Measurements from ENCODE around the gene GPR15LG.
A peak's percentile ranks its signal among the peaks of the same experiment; 100 is the strongest.
"Not testable (repeated sequence)": the region's sequence is repeated elsewhere in the genome, so short reads cannot be mapped to it uniquely, and the experiment has no call there.

GPR15LG gene

GRCh38 chr10:84173501-84173929 lies at the start of gene GPR15LG:
GPR15LG (plus strand) TSS chr10:84173801; CDS start chr10:84173852, 51 bp downstream.
- DNase-seq: no peak

DNA sequence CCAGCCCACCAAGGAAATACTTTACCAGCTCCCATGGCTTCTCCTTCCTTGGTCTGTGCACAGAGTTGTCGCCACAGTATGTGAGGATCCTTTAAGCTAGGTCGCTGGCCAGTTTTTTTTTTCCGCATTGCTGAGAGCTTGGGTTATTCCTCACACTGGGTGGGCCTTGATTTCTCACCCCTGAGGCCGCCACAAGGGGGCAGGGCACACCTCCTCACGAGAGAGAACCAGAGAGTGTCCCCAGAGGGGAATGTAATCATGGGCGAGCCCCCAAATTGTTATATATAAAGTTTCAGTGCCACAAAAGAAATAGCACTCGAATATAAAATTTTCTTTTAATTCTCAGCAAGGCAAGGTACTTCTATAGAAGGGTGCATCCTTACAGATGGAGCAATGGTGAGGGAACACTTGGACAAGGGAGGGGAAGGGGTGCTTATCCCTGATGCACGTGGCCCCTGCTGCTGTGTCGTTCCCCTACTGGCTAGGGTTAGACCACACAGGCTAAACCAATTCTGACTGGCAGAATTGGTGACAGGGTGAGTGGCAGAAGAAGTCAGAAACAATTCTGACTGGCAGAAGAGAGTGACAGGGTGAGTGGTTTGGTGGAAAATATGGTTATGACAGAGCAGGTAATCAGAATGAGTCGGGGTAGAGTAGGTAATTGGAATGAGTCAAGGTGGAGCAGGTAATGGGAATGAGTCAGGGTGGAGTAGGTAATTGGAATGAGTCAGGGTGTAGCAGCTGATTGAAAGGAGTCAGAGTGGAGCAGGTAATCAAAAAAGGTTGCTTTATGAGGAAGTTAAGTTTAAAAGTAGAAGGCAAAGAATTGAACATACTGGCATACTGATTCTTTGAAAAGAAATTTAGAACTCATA lies 47.5 kb upstream of the GPR15LG start:
- not testable (repeated sequence) for DNase-seq

- DNase-seq: no peak
Observed at GRCh38 chr10:84126785-84127167, 46.8 kb upstream of the GPR15LG start.

GRCh38 chr10:84135836-84136235 lies 37.8 kb upstream of the GPR15LG start:
- DNase-seq: no peak

DNA sequence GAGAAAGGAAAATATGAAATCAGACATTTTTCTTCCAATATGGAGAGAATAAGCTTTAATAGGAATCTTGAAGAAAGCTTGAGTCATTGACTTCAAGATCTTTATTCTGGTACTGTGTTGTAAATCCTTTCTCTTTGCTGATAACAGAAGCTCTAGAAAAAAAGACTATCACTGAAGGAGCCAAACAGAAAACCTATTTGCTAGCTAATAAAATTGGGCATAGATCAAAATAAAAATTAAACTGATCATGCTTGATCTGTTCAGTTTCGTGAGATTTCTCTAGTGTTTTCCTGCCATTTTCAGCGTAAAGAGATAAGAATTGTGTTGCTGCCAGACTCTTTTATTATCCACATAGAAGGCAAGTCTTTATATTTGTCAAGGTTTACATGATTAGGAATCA lies 35.8 kb upstream of the GPR15LG start:
- no peak for DNase-seq

DNA sequence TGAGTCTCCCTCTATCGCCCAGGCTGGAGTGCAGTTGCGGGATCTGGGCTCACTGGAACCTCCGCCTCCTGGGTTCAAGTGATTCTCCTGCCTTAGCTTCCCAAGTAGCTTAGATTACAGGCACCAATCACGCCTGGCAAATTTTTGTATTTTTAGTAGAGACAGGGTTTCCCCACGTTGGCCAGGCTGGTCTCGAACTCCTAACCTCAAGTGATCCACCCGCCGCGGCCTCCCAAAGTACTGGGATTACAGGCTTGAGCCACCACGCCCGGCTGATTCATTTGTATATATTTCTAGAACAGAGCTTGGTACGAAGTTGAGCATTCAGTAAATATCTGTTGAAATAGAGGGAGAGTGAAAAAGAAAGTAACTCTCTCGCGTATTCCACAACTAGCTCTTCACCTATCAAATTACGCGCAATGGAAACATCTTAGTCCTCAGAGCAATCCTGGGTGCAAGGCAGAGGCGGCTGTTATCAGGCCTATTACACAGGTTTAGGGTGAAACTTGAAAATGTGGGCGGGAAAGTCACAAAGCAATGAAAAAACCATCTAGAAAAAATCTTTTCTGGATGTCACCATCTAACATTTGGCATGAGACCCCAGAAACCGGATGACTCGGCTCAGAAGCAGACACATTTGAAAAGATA lies 35.0 kb upstream of the GPR15LG start:
- DNase-seq: peak; percentile 75 to 81

GRCh38 chr10:84139126-84140035 lies 34.2 kb upstream of the GPR15LG start, which contains the start of gene GHITM:
GHITM (plus strand) TSS chr10:84139509; CDS start chr10:84141501, 1,992 bp downstream.
- peak; percentile 99 to 100 for DNase-seq

GRCh38 chr10:84140036-84140379 lies 33.6 kb upstream of the GPR15LG start:
- peak in 1 of 2 experiments; percentile 11 for DNase-seq

- no peak for DNase-seq
Observed at GRCh38 chr10:84147347-84147746, 26.3 kb upstream of the GPR15LG start.

DNA sequence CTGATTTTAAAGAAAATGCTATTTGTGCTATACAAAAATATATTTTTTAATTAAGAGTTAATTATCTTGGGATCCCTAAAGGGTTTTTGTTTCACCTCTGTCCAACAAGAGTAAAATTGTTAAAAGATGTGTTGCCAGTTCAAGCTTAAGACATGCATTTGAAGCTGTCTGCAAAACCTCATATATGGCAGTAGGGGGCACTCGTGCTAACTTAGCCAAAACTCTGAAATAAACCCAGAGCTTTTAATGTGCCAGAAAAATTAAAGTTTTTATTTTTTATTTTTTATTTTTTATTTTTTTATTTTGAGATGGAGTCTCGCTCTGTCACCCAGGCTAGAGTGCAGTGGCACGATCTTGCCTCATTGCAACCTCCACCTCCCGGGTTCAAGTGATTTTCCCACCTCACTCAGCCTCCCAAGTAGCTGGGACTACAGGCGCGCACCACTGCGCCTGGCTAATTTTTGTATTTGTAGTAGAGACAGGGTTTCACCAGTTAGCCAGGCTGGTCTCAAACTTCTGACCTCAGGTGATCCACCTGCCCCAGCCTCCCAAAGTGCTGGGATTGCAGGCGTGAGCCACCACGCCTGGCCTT lies 25.5 kb upstream of the GPR15LG start:
- DNase-seq: not testable (repeated sequence)

- DNase-seq: no peak
Observed at GRCh38 chr10:84149854-84150253, 23.7 kb upstream of the GPR15LG start.

DNA sequence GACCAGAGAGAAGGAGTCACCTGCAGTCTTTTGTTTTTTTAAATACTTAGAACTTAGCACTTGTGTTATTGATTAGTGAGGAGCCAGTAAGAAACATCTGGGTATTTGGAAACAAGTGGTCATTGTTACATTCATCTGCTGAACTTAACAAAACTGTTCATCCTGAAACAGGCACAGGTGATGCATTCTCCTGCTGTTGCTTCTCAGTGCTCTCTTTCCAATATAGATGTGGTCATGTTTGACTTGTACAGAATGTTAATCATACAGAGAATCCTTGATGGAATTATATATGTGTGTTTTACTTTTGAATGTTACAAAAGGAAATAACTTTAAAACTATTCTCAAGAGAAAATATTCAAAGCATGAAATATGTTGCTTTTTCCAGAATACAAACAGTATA lies 20.8 kb upstream of the GPR15LG start:
- no peak for DNase-seq

GRCh38 chr10:84155521-84155920 lies 18.1 kb upstream of the GPR15LG start:
- no peak for DNase-seq

GRCh38 chr10:84156009-84156408 lies 17.6 kb upstream of the GPR15LG start:
- DNase-seq: no peak

- peak; percentile 30 to 43 for DNase-seq
Observed at GRCh38 chr10:84156768-84157167, 16.8 kb upstream of the GPR15LG start.

GRCh38 chr10:84158061-84158460 lies 15.5 kb upstream of the GPR15LG start:
- DNase-seq: no peak

- no peak for DNase-seq
Observed at GRCh38 chr10:84158550-84158949, 15.1 kb upstream of the GPR15LG start.

DNA sequence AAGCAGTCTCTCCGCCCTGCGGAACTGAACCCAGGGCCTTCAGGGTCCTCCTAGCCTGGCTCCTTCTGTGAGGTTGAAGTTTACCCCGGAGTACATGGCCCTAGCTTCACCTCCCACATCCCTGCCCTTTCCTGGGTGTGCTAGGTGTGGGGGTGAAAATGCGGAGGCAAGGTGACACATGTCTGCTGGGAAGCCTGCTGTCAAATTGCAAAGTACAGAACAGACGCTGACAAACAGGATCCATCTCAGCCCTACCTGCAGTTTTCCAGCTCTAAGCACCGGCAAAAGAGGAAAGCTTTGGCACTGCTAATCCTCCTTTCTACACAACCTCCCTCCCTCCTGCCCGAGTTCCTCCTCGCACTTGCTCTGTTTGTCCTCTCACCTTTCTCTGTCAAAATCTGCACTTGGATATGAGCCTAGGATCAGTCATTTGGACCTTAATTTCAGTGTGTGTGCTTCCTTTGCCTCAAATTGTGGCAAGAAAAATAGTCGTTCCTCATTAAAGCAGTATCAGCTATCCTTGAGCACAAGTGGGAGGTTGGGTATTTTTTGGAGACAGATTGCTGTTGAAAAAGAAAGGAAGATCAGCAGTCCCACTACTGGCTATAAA lies 14.4 kb upstream of the GPR15LG start:
- no peak for DNase-seq

GRCh38 chr10:84160663-84161362 lies 12.8 kb upstream of the GPR15LG start:
- DNase-seq: no peak

DNA sequence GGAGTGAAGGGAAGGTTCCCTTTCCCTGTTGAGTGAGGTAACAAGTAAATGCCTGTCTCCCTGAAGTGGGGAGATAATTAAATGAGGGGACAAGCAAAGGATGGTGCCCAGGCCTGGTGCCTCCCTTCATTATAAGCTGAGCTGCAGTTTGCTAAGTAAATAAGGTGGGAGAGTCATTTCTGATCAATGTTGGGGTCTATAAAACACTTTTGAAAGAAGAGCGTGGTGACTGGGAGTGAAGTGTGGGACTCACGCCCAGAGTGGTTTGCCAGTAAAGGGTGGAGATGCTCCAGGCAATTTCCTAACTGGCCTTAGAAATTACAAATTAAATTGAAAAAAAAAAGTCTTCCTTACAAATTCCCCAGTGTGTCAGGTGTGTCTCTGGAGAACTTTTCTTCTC lies 9.6 kb upstream of the GPR15LG start:
- DNase-seq: no peak

DNA sequence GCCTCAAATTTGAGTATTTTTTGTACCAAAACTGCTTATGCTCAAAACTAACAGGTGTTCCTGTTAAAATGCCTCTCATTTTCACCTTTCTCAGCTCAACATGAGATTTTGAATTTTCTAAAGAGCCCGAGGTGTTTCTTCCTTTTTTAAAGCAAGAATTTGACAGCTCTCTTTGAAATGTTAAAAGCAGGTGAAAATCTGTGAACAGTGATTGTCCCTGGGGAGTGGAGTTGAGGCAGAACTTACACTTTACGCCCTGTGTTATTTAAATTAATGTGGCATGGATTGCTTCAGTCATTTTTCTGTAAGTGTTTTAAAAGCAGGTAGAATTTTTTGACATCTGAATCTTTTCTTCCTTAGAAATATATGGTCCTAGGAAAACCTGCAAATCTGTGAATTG lies 9.2 kb upstream of the GPR15LG start:
- no peak for DNase-seq
